GM19397 (cell line): ENCODE measurements around the gene RIF1.

Experiments
- ATAC-seq: cut with Tn5 transposase; IDR thresholded peaks from one replicate; pipeline ENCODE4 v1.9.1; 2021; ENCODE audit warnings: mild to moderate bottlenecking, moderate library complexity; ENCODE audit not compliant: unreplicated experiment

RIF1 gene

GRCh38 chr2:151409601-151410484 is at the start of gene RIF1:
RIF1 (plus strand) TSS chr2:151409902; CDS start chr2:151410424, 522 bp downstream.
- peak; percentile 93 for ATAC-seq

- ATAC-seq = no peak
These were observed 47.9 kb upstream of the RIF1 start for GRCh38 chr2:151361674-151362370.

- ATAC-seq = peak; percentile 74
These were observed 46.0 kb upstream of the RIF1 start for GRCh38 chr2:151363709-151364108.

GRCh38 chr2:151367571-151367970 is 42.1 kb upstream of the RIF1 start:
- ATAC-seq = no peak

GRCh38 chr2:151374436-151374835 is 35.3 kb upstream of the RIF1 start:
- peak; percentile 91 for ATAC-seq

- ATAC-seq = no peak
These were observed 30.5 kb upstream of the RIF1 start for GRCh38 chr2:151379169-151379568.

- no peak for ATAC-seq
These were observed 29.0 kb upstream of the RIF1 start for GRCh38 chr2:151380580-151381235.

- ATAC-seq = no peak
These were observed 28.4 kb upstream of the RIF1 start for GRCh38 chr2:151381266-151381665.

GRCh38 chr2:151388011-151388410 is 21.7 kb upstream of the RIF1 start:
- no peak for ATAC-seq

GRCh38 chr2:151391436-151391835 is 18.3 kb upstream of the RIF1 start:
- ATAC-seq = no peak

- no peak for ATAC-seq
These were observed 15.2 kb upstream of the RIF1 start for GRCh38 chr2:151394509-151394908.

GRCh38 chr2:151395509-151396374 is 14.0 kb upstream of the RIF1 start:
- ATAC-seq = no peak

- no peak for ATAC-seq
These were observed 9.7 kb upstream of the RIF1 start for GRCh38 chr2:151399981-151400380.

GRCh38 chr2:151401149-151401548 is 8.6 kb upstream of the RIF1 start:
- ATAC-seq = no peak

- ATAC-seq = no peak
These were observed 5.8 kb upstream of the RIF1 start for GRCh38 chr2:151403914-151404313.

- ATAC-seq = no peak
These were observed 4.3 kb upstream of the RIF1 start for GRCh38 chr2:151405376-151405775.

- no peak for ATAC-seq
These were observed 2.4 kb upstream of the RIF1 start for GRCh38 chr2:151407281-151407680.

- ATAC-seq = no peak
These were observed 708 bp upstream of the RIF1 start for GRCh38 chr2:151408788-151409600.

- no peak for ATAC-seq
These were observed 758 bp downstream of the RIF1 start for GRCh38 chr2:151410485-151410834.

GRCh38 chr2:151417650-151418049 is 7.9 kb downstream of the RIF1 start:
- ATAC-seq = no peak
